GM15510 (cell line): ENCODE measurements around the gene SCNN1B.

ENCODE experiments used
- POLR2A ChIP-seq: IDR thresholded peaks from 3 replicates; pipeline ENCODE4 v1.6.1; 2011; ENCODE audit warnings: borderline replicate concordance; ENCODE audit not compliant: insufficient read length; ENCODE audit errors: extremely low read depth

Gene SCNN1B

DNA sequence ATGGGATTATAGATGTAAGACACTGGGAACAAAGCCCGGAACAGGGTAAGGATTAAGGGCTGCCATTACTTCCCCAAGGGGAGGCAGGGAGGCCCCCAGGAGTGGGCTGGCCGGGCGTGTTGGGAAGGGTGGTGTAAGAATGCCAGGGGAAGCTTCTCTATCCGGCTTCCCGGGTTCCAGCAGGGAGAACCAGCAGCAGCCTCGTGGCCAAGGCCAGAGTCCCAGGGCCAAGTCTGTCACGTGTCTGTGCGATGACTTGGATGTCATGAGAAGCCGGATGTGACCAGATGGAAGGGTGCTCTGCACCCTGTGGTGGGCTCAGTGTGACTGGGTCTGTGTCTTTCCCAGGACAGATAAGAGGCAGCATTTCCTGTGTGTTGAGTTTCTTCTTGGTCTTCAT lies 52.1 kb downstream of the SCNN1B start:
- TF ChIP-seq POLR2A, result no peak

- no peak for TF ChIP-seq POLR2A
Measured at GRCh38 chr16:23355106-23355670, 53.1 kb downstream of the SCNN1B start.

DNA sequence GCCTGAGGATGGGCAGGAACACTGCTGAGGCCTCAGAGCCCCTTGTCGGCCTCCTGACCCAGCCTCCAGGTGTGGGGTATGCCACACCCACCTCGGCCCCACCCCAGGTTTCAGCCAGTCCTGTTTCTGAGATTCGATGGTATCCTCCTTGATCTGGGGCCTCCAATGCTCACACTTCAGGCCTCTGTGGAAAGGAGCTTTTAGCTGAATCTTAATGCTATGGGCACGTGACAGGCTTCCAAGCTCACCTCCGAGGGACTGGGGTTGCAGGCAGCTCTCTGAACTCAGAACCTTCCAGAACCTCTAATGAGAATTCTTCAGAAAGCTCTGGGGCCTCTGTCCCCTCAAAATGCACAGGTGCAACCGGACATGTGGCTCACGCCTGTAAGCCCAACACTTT lies 54.8 kb downstream of the SCNN1B start:
- TF ChIP-seq POLR2A, result no peak

- no peak for TF ChIP-seq POLR2A
Measured at GRCh38 chr16:23357761-23358290, 55.7 kb downstream of the SCNN1B start.

DNA sequence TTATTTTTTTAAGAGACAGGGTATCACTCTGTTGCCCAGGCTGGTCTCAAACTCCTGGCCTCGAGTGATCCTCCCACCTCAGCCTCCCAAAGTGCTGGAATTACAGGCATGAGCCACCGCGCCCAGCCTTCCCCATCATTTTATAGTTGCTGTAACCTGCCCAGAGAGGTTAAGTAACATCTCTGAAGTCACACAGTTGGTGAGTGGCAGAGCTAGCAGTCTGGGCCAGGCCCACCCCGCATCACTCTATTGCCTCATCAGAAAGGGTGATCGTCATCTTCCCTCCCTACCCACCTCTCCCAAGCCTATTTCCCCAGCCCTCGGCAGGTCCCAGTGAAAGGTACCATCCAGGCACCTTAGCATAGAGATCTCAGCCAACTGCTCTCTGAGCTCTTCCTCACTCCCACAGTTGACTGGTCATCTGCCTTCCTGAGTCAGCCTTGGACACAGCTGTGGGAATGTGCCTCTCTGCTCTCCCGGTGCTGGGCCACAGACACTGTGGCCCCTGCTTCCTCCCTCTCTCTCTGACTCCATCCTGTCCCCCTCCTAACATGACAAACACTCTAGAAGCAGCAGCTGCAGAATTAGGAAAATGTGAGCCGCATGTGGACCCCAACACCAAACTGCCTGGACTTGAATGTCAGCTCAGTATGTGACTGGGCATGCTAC lies 57.1 kb downstream of the SCNN1B start:
- TF ChIP-seq POLR2A, result no peak

GRCh38 chr16:23362460-23363317 lies 60.6 kb downstream of the SCNN1B start:
- TF ChIP-seq POLR2A, result no peak

- no peak for TF ChIP-seq POLR2A
Measured at GRCh38 chr16:23365602-23366240, 63.6 kb downstream of the SCNN1B start.

DNA sequence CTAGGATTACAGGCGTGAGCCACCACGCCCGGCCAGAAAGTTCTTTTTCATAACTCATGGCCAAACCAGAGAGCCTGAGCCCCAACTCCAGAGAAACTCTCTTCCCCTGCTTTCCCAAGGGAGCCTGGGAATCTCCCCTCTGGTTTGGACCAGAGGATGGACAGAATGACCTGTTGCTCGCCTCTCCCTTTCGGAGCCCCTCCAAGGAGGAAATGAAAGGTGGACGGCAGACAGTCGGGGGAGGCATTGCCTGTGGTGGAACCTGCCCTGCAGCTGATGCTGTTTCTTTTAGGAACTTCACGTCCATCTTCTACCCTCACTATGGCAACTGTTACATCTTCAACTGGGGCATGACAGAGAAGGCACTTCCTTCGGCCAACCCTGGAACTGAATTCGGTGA lies 65.5 kb downstream of the SCNN1B start:
- no peak for TF ChIP-seq POLR2A

- no peak for TF ChIP-seq POLR2A
Measured at GRCh38 chr16:23367988-23368387, 65.9 kb downstream of the SCNN1B start.

DNA sequence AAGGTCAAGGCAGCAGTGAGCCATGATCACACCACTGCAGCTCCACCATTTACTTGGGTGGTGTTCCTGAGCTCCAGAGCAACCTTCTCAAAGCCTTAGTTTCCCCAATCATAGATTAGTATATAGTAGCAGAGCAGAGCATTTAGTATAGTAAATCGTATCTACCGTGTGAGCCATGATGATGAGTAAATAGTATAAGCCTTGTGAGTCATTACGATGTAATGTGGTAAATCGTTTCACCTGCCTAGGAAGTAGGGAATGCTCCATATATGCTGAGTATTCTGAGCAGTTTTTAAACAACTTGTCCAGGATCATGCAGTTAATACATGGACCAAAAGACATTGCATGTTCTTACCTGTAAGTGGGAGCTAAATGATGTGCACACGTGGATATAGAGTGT lies 66.4 kb downstream of the SCNN1B start:
- no peak for TF ChIP-seq POLR2A

DNA sequence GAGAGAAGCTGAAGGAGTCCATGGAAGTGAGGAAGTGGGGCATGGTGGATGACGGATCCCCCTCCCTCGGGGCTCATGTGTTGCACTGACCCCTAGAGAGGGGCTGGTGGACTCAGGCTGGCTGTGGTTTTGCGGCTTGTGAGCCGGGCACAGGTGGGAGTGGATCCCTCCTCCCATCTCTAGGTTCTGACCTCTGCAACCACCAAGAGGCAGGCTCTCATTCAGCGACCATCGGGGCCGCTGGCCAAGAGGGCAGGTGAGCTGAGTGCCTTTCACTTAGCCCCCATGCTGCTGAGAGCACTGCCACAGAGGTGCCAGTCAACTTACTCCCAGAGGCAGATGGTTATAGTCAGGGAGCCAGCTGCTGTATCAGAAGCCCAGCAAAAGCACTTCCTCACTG lies 67.3 kb downstream of the SCNN1B start:
- no peak for TF ChIP-seq POLR2A

DNA sequence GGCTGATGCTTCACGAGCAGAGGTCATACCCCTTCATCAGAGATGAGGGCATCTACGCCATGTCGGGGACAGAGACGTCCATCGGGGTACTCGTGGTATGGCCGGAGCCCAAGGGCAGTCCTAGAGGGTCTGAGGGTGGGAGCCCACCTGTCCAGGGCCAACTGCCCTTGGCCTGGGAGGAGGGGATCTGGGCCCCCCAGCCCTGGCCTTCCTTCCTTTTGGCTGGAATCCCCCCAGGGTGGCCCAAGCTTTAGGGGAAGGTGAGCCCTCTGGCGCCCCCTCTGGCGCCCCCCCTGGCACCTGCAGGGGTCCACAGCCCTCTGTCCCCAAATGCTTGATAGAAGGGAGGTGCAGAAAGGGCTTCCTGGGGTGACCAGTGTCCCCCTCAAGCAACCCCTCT lies 69.3 kb downstream of the SCNN1B start:
- TF ChIP-seq POLR2A, result no peak

DNA sequence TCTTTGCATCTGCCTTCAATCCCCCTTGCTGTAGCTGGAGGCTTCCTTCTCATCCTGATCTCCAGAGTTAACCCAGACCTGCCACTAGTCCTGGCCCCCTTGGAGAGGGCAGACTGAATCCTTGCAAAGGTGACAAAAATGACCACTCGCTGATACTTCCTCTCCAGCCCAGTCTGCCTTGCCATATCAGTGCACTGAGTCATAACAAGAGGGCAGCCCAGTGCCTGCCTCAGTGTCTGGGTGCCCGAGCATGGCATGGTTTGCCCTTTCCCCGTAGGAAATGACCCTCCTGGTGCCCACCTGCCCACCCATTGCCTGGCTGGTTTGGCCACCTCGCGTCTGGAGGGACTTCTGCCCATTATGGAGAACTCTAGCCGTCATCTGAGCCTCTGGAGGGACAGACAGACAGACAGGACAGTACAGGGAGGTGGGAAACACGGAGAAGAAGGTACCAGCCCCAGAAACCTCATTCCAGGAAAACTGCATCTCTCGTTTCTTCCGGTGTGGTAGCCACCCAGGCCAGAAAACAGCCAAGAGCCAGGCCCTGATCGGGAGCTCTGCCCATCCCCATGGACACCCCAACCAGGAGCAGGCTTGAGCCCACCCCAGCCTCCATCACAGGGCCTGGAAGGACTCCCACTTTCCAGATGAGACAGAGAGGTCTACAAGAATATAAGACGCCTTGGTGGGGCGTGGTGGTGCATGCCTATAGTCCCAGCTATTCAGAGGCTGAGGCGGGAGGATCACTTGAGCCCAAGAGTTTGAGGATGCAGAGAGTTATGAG lies 71.5 kb downstream of the SCNN1B start:
- TF ChIP-seq POLR2A, result no peak
